ENCODE data around the gene CD28.
"Not testable (repeated sequence)": the region's sequence is repeated elsewhere in the genome, so short reads cannot be mapped to it uniquely, and the experiment has no call there.

Gene CD28

GRCh38 chr2:203688798-203689197 is 17.6 kb upstream of the CD28 start:
- no peak for DNase-seq

- no peak for DNase-seq
Observed at GRCh38 chr2:203689426-203690116, 16.9 kb upstream of the CD28 start.

- no peak for DNase-seq
Observed at GRCh38 chr2:203690117-203690431, 16.4 kb upstream of the CD28 start.

GRCh38 chr2:203690441-203691047 is 15.9 kb upstream of the CD28 start:
- DNase-seq: no peak

- no peak for DNase-seq
Observed at GRCh38 chr2:203691149-203691548, 15.3 kb upstream of the CD28 start.

GRCh38 chr2:203692031-203692710 is 14.3 kb upstream of the CD28 start:
- DNase-seq: no peak

- no peak for DNase-seq
Observed at GRCh38 chr2:203693242-203693879, 13.1 kb upstream of the CD28 start.

GRCh38 chr2:203694191-203694590 is 12.2 kb upstream of the CD28 start:
- no peak for DNase-seq

- no peak for DNase-seq
Observed at GRCh38 chr2:203697190-203697589, 9.2 kb upstream of the CD28 start.

- DNase-seq: not testable (repeated sequence)
Observed at GRCh38 chr2:203697763-203698162, 8.7 kb upstream of the CD28 start.

GRCh38 chr2:203698410-203698809 is 8.0 kb upstream of the CD28 start:
- not testable (repeated sequence) for DNase-seq

- no peak for DNase-seq
Observed at GRCh38 chr2:203704430-203704829, 2.0 kb upstream of the CD28 start.

- DNase-seq: no peak
Observed at GRCh38 chr2:203705178-203705577, 1.3 kb upstream of the CD28 start.

- no peak for DNase-seq
Observed at GRCh38 chr2:203707530-203707929, 1.1 kb downstream of the CD28 start.

- DNase-seq: no peak
Observed at GRCh38 chr2:203708846-203709396, 2.5 kb downstream of the CD28 start.

GRCh38 chr2:203709416-203710040 is 3.1 kb downstream of the CD28 start:
- DNase-seq: no peak

GRCh38 chr2:203710226-203710625 is 3.8 kb downstream of the CD28 start:
- no peak for DNase-seq

- DNase-seq: no peak
Observed at GRCh38 chr2:203710952-203711351, 4.5 kb downstream of the CD28 start.

GRCh38 chr2:203711399-203711798 is 5.0 kb downstream of the CD28 start:
- DNase-seq: no peak

- no peak for DNase-seq
Observed at GRCh38 chr2:203713381-203713780, 6.9 kb downstream of the CD28 start.

GRCh38 chr2:203714112-203714511 is 7.7 kb downstream of the CD28 start:
- DNase-seq: no peak

GRCh38 chr2:203715744-203716143 is 9.3 kb downstream of the CD28 start:
- DNase-seq: no peak

- no peak for DNase-seq
Observed at GRCh38 chr2:203718087-203718486, 11.6 kb downstream of the CD28 start.

All from DMS 273 treated with DMSO at 0.1 percent for 48 hours (cell line).